PFSK-1 (cell line): ENCODE data around the gene WIZ.

Experiments used
- FOXP2 ChIP-seq: optimal IDR thresholded peaks from 2 replicates; pipeline ENCODE3; 2011; ENCODE audit warnings: borderline replicate concordance, control low read depth, inconsistent platforms; ENCODE audit not compliant: insufficient read depth; ENCODE audit errors: extremely low read length, extremely low read depth
- POLR2AphosphoS5 ChIP-seq: IDR thresholded peaks from 2 replicates; pipeline ENCODE4 v1.6.1; 2012; ENCODE audit warnings: low read depth, mild to moderate bottlenecking, control low read depth, low read length, moderate library complexity
- SIN3A ChIP-seq: IDR thresholded peaks from 2 replicates; pipeline ENCODE4 v1.6.1; 2012; ENCODE audit warnings: mild to moderate bottlenecking, low read length, moderate library complexity, borderline replicate concordance; ENCODE audit not compliant: insufficient read depth
- TAF1 ChIP-seq: IDR thresholded peaks from 2 replicates; pipeline ENCODE4 v1.6.1; 2012; ENCODE audit warnings: low read length, control low read depth, borderline replicate concordance; ENCODE audit not compliant: insufficient read depth
- TF ChIP-seq, protein P1 (sequence below), 2 experiments: IDR thresholded peaks; 2 replicates each; pipeline versions ENCODE4 v1.6.1 to v1.8.0; 2011 to 2012; ENCODE audit warnings: low read depth in 2 of 2, low read length in 2 of 2, control low read depth in 1 of 2, inconsistent platforms in 1 of 2, mild to moderate bottlenecking in 1 of 2, moderate library complexity in 1 of 2; ENCODE audit not compliant: insufficient read depth in 1 of 2

DNA sequence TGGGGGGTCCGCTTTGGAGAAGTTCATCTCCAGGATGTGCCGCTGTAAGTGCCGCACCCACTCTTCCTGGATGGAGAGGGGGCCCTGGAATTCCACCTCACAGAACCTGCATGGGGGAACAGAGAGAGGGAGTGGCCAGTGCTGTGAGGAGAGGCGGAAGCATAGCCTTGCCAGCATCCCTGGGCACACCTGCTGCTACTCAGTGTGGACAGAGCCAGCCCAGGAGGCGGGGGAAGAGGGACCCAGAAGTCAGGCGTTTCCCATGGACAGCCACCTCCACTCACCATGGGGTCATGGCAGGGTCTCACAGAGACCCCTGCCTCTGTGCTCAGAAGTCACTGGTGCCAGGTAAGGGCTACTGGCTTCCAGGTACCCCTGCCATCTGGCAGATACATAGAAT, 26.6 kb downstream of the WIZ start:
- no peak for TF ChIP-seq TAF1
- TF ChIP-seq, protein P1, sequence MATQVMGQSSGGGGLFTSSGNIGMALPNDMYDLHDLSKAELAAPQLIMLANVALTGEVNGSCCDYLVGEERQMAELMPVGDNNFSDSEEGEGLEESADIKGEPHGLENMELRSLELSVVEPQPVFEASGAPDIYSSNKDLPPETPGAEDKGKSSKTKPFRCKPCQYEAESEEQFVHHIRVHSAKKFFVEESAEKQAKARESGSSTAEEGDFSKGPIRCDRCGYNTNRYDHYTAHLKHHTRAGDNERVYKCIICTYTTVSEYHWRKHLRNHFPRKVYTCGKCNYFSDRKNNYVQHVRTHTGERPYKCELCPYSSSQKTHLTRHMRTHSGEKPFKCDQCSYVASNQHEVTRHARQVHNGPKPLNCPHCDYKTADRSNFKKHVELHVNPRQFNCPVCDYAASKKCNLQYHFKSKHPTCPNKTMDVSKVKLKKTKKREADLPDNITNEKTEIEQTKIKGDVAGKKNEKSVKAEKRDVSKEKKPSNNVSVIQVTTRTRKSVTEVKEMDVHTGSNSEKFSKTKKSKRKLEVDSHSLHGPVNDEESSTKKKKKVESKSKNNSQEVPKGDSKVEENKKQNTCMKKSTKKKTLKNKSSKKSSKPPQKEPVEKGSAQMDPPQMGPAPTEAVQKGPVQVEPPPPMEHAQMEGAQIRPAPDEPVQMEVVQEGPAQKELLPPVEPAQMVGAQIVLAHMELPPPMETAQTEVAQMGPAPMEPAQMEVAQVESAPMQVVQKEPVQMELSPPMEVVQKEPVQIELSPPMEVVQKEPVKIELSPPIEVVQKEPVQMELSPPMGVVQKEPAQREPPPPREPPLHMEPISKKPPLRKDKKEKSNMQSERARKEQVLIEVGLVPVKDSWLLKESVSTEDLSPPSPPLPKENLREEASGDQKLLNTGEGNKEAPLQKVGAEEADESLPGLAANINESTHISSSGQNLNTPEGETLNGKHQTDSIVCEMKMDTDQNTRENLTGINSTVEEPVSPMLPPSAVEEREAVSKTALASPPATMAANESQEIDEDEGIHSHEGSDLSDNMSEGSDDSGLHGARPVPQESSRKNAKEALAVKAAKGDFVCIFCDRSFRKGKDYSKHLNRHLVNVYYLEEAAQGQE (IDR thresholded peaks at IDR 0.05; ENCODE audit: insufficient read depth in 1 of 2, low read depth in 2 of 2, low read length in 2 of 2): no peak
- no peak for TF ChIP-seq POLR2AphosphoS5
- TF ChIP-seq SIN3A: no peak
- TF ChIP-seq FOXP2: no peak
